Mammary microvascular endothelial cell (primary cell): ENCODE measurements around the gene SPDYE11. TPM values are rescaled to one million over a fixed set of nuclear protein-coding genes. Genes with fewer than 3 reads are reported as not detected.

Experiments used
- total RNA-seq: library from RNA; depleted of rRNA; stranded (reverse); fragments of >200 nt; gene quantifications from 2 replicates; pipeline ENCODE4 v1.2.3, GENCODE V29; 2015

The SPDYE11 gene
- not detected in 2 replicates for total RNA-seq

DNA sequence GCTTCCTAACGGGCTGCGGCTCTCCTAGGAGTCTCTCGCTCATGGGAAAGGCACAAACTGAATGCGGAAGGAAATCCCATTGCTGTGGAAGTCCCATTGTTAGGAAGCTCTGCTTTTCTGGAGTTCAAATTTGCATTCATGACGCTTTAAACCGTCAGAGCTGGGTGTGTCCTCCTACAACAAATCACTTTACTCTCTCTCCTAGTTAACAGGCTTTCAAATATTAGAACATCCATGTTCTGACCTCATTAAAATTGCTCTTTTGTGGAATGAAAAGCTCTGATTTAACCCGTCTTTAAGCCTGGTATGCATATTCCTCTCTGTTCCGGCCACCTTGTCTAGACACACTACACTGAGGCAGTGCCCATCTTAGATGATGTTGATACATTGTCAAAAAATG, at the start of gene SPDYE11:
TSS of gene SPDYE11 (minus strand) at position 101 of the 400 bp plus-strand sequence. CDS start 1,800 bp downstream, outside the sequence.

DNA sequence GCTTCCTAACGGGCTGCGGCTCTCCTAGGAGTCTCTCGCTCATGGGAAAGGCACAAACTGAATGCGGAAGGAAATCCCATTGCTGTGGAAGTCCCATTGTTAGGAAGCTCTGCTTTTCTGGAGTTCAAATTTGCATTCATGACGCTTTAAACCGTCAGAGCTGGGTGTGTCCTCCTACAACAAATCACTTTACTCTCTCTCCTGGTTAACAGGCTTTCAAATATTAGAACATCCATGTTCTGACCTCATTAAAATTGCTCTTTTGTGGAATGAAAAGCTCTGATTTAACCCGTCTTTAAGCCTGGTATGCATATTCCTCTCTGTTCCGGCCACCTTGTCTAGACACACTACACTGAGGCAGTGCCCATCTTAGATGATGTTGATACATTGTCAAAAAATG, 28.2 kb upstream of the SPDYE11 start, which contains the start of gene SPDYE9:
TSS of gene SPDYE9 (minus strand) at position 101 of the 400 bp plus-strand sequence. CDS start 1,800 bp downstream, outside the sequence.

DNA sequence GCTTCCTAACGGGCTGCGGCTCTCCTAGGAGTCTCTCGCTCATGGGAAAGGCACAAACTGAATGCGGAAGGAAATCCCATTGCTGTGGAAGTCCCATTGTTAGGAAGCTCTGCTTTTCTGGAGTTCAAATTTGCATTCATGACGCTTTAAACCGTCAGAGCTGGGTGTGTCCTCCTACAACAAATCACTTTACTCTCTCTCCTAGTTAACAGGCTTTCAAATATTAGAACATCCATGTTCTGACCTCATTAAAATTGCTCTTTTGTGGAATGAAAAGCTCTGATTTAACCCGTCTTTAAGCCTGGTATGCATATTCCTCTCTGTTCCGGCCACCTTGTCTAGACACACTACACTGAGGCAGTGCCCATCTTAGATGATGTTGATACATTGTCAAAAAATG, 28.0 kb downstream of the SPDYE11 start, which contains the start of gene SPDYE8:
TSS of gene SPDYE8 (minus strand) at position 101 of the 400 bp plus-strand sequence. CDS start 1,800 bp downstream, outside the sequence.

Other genes with a start within 250 kb of the SPDYE11 start
- gene TYW1B, start 229.7 kb downstream of the SPDYE11 start, total RNA-seq, result 0.33 and 0.79 TPM in 2 replicates
- gene POM121, start 132.8 kb downstream of the SPDYE11 start, total RNA-seq, result 9.6 and 10.2 TPM in 2 replicates
- not detected in 2 replicates for gene TRIM74, start 88.4 kb downstream of the SPDYE11 start, total RNA-seq
- not detected in 2 replicates for gene SPDYE8, start 28.1 kb downstream of the SPDYE11 start, total RNA-seq
- gene SPDYE9, start 28.1 kb upstream of the SPDYE11 start, total RNA-seq, result not detected in 2 replicates